Epithelial cell of proximal tubule (primary cell): Measurements from ENCODE around the gene SMAD1. TPM values are rescaled to one million over a fixed set of nuclear protein-coding genes. Genes with fewer than 3 reads are reported as not detected.

Experiments used
- DNase-seq: peaks from one replicate; pipeline ENCODE4 v3.0.0-alpha.2; 2011; ENCODE audit warnings: low read depth
- H3K4me3 ChIP-seq: 2 replicates; pipeline ENCODE4 v1.5.1; 2011; ENCODE audit warnings: low read depth, mild to moderate bottlenecking, low read length
- CTCF ChIP-seq: conservative IDR thresholded peaks from 2 replicates; pipeline ENCODE4 v1.5.1; 2012; ENCODE audit warnings: low read depth, mild to moderate bottlenecking, low read length
- total RNA-seq: library from RNA; depleted of rRNA; stranded (reverse); fragments of >200 nt; gene quantifications from 2 replicates; pipeline ENCODE4 v1.2.3, GENCODE V29; 2015

SMAD1 gene
- total RNA-seq, 1 donor from 2014 or later, result 23.4 TPM

- TF ChIP-seq CTCF, result no peak
- no peak for DNase-seq
- peak overlapping the region; percentile 79 for H3K4me3 ChIP-seq
These were observed 222 bp downstream of the SMAD1 start for GRCh38 chr4:145481942-145482208.

GRCh38 chr4:145482209-145483037, 770 bp downstream of the SMAD1 start:
- no peak for DNase-seq
- TF ChIP-seq CTCF, result no peak
- peak overlapping the region; percentile 79 for H3K4me3 ChIP-seq

GRCh38 chr4:145483514-145483913, 1.9 kb downstream of the SMAD1 start:
- DNase-seq, result no peak
- no peak for TF ChIP-seq CTCF
- H3K4me3 ChIP-seq, result peak overlapping the region; percentile 79

GRCh38 chr4:145484225-145484846, 2.7 kb downstream of the SMAD1 start:
- no peak for DNase-seq
- no peak for TF ChIP-seq CTCF
- H3K4me3 ChIP-seq, result no peak overlapping the region

- DNase-seq, result no peak
- no peak for TF ChIP-seq CTCF
- H3K4me3 ChIP-seq, result no peak overlapping the region
These were observed 3.5 kb downstream of the SMAD1 start for GRCh38 chr4:145485120-145485519.

- no peak for TF ChIP-seq CTCF
- no peak for DNase-seq
- no peak overlapping the region for H3K4me3 ChIP-seq
These were observed 5.0 kb downstream of the SMAD1 start for GRCh38 chr4:145486603-145487002.

GRCh38 chr4:145487631-145488030, 6.0 kb downstream of the SMAD1 start:
- DNase-seq, result no peak
- TF ChIP-seq CTCF, result no peak
- H3K4me3 ChIP-seq, result no peak overlapping the region
